IMR-90 (cell line): Measurements from ENCODE around the gene ZNF280A. TPM values are rescaled to one million over a fixed set of nuclear protein-coding genes. Genes with fewer than 3 reads are reported as not detected.

Experiments used
- ATAC-seq: fragments of 200-7000 bp; cut with Tn5 transposase; 2 replicates; pipeline ENCODE4 v1.9.1; 2020; ENCODE audit warnings: low read depth, mild to moderate bottlenecking, moderate library complexity
- BruUV-seq: library from RNA; stranded (reverse); fragments of 400-500 nt; replicated peaks from 2 replicates; lab custom pipeline; 2021; lab: Mats Ljungman, UMichigan
- CTCF ChIA-PET: fragments of 300-600 bp; formaldehyde crosslinking; extraction: SDS; loops from one replicate; lab custom pipeline; 2021; ENCODE audit warnings: antibody characterized with exemption; lab: Yijun Ruan, JAX
- POLR2A ChIA-PET: fragments of 300-600 bp; sonication (Branson Sonifier 250); formaldehyde crosslinking; loops from one replicate; lab custom pipeline; 2022; ENCODE audit warnings: antibody characterized with exemption; ENCODE audit not compliant: unreplicated experiment; lab: Charles Lee
- DNase-seq: peaks from one replicate; pipeline ENCODE4 v3.0.0; 2013
- H2AFZ ChIP-seq: replicated peaks from 2 replicates; pipeline ENCODE3; 2013; ENCODE audit warnings: low read length, mild to moderate bottlenecking; ENCODE audit not compliant: poor library complexity
- H2AK5ac ChIP-seq: 2 replicates; pipeline ENCODE4 v1.6.1; 2013; ENCODE audit warnings: low read depth, low read length, inconsistent platforms
- H2AK9ac ChIP-seq: replicated peaks from 2 replicates; pipeline ENCODE3; 2013; ENCODE audit warnings: mild to moderate bottlenecking, low read depth, low read length, moderate library complexity; ENCODE audit not compliant: poor library complexity
- H2BK120ac ChIP-seq: 2 replicates; pipeline ENCODE4 v1.6.1; 2013; ENCODE audit warnings: low read depth, low read length, inconsistent platforms
- H2BK15ac ChIP-seq: 3 replicates; pipeline ENCODE4 v1.6.1; 2013; ENCODE audit warnings: low read depth, low read length, inconsistent platforms
- H2BK20ac ChIP-seq: 2 replicates; pipeline ENCODE4 v1.6.1; 2013; ENCODE audit warnings: low read depth, mild to moderate bottlenecking, inconsistent platforms, low read length, moderate library complexity
- H2BK5ac ChIP-seq: 2 replicates; pipeline ENCODE4 v1.6.1; 2013; ENCODE audit warnings: mild to moderate bottlenecking, low read depth, low read length, inconsistent platforms; ENCODE audit not compliant: poor library complexity, severe bottlenecking
- H3K14ac ChIP-seq: replicated peaks from 2 replicates; pipeline ENCODE4 v1.6.1; 2013; ENCODE audit warnings: low read depth, low read length, inconsistent platforms
- H3K18ac ChIP-seq: 2 replicates; pipeline ENCODE4 v1.6.1; 2013; ENCODE audit warnings: low read depth, low read length, control low read depth
- H3K23ac ChIP-seq: 2 replicates; pipeline ENCODE4 v1.6.1; 2013; ENCODE audit warnings: low read depth, low read length, inconsistent platforms
- H3K27ac ChIP-seq: 2 replicates; pipeline ENCODE4 v1.5.1; 2013; ENCODE audit warnings: mild to moderate bottlenecking, control low read depth, low read length; ENCODE audit not compliant: insufficient read depth
- H3K27me3 ChIP-seq: 2 replicates; pipeline ENCODE4 v1.6.1; 2013; ENCODE audit warnings: low read length; ENCODE audit not compliant: control insufficient read depth, insufficient read depth
- H3K36me3 ChIP-seq: 2 replicates; pipeline ENCODE4 v1.6.1; 2013; ENCODE audit warnings: low read length, mixed read lengths; ENCODE audit not compliant: control insufficient read depth, insufficient read depth
- H3K4ac ChIP-seq: 2 replicates; pipeline ENCODE4 v1.6.1; 2013; ENCODE audit warnings: low read depth, low read length, inconsistent platforms
- H3K4me1 ChIP-seq: 2 replicates; pipeline ENCODE4 v1.6.1; 2013; ENCODE audit warnings: low read length, mixed read lengths; ENCODE audit not compliant: control insufficient read depth, insufficient read depth
- H3K4me2 ChIP-seq: 2 replicates; pipeline ENCODE4 v1.6.1; 2013; ENCODE audit warnings: low read depth, mild to moderate bottlenecking, control low read depth, low read length, moderate library complexity
- H3K4me3 ChIP-seq: 2 replicates; pipeline ENCODE4 v1.5.1; 2013; ENCODE audit warnings: low read depth, mild to moderate bottlenecking, control low read depth, low read length, moderate library complexity; ENCODE audit not compliant: insufficient read depth
- H3K56ac ChIP-seq: 2 replicates; pipeline ENCODE4 v1.6.1; 2013; ENCODE audit warnings: low read length, inconsistent platforms; ENCODE audit not compliant: insufficient read depth; ENCODE audit errors: extremely low read depth
- H3K79me1 ChIP-seq, 2 experiments: 2 replicates each; pipeline ENCODE4 v1.6.1; 2013; ENCODE audit warnings: low read length in 2 of 2, inconsistent platforms in 1 of 2, low read depth in 1 of 2
- H3K9ac ChIP-seq: 2 replicates; pipeline ENCODE4 v1.6.1; 2013; ENCODE audit warnings: low read depth, low read length, control low read depth
- H3K9me1 ChIP-seq: 2 replicates; pipeline ENCODE4 v1.6.1; 2013; ENCODE audit warnings: low read length, inconsistent platforms; ENCODE audit not compliant: insufficient read depth
- H3K9me3 ChIP-seq: 2 replicates; pipeline ENCODE4 v1.6.1; 2013; ENCODE audit warnings: low read length; ENCODE audit not compliant: control insufficient read depth, insufficient read depth
- H4K20me1 ChIP-seq: 2 replicates; pipeline ENCODE4 v1.6.1; 2013; ENCODE audit warnings: low read length, inconsistent platforms; ENCODE audit not compliant: insufficient read depth
- H4K5ac ChIP-seq: 2 replicates; pipeline ENCODE4 v1.6.1; 2013; ENCODE audit warnings: mild to moderate bottlenecking, low read depth, low read length, control low read depth
- H4K8ac ChIP-seq, 2 experiments: 2 replicates each; pipeline ENCODE4 v1.6.1; 2013; ENCODE audit warnings: low read depth in 2 of 2, low read length in 2 of 2, control low read depth in 1 of 2, inconsistent platforms in 1 of 2
- H4K91ac ChIP-seq: 2 replicates; pipeline ENCODE4 v1.6.1; 2013; ENCODE audit warnings: low read depth, low read length, inconsistent platforms; ENCODE audit not compliant: insufficient read depth
- POLR2A ChIP-seq: IDR thresholded peaks from 2 replicates; pipeline ENCODE4 v1.6.1; 2012; ENCODE audit warnings: mild to moderate bottlenecking, low read depth, low read length
- WGBS, 2 experiments: methylation state at CpG; one replicate each; pipeline versions ENCODE4 v1.1.5 to v1.1.7; 2013; ENCODE audit warnings: missing lambda C conversion rate in 2 of 2; ENCODE audit not compliant: insufficient read length in 1 of 2; ENCODE audit errors: extremely low coverage in 2 of 2; 5-methylcytosine and 5-hydroxymethylcytosine counted together
- dilution Hi-C: fragments of 300-500 bp; cut with HindIII; formaldehyde crosslinking; loops from one replicate; pipeline ENCODE4 v1.14.3; 2018; ENCODE audit warnings: low sequenced_read_pairs; ENCODE audit not compliant: unreplicated experiment
- in situ Hi-C: fragments of 300-500 bp; cut with MboI; formaldehyde crosslinking; loops from 3 replicates; pipeline ENCODE4 v1.14.3; 2019; ENCODE audit warnings: low sequenced_read_pairs, inconsistent platforms, mixed read lengths
- intact Hi-C: fragments of 100-400 bp; cut with micrococcal nuclease; formaldehyde crosslinking; loops from 2 replicates; pipeline ENCODE4 v1.10.0; 2022
- polyA plus RNA-seq, 3 experiments: library from polyadenylated mRNA; depleted of rRNA; stranded (reverse); fragments of >200 nt; gene quantifications; 2 replicates each; pipeline ENCODE4 v1.2.3, GENCODE V29; 2012; ENCODE audit warnings: low replicate concordance in 1 of 3
- total RNA-seq: library from RNA; depleted of rRNA; stranded (reverse); fragments of >200 nt; gene quantifications from 2 replicates; pipeline ENCODE4 v1.2.3, GENCODE V29; 2012

The ZNF280A gene
- total and polyA plus RNA-seq, 2 of the 4 experiments (the other 2 are of a cell fraction), result not detected

- in situ Hi-C loops, result loop anchor here (10.0 kb wide), 2 partner anchors 110 to 480 kb away; no protein-coding TSS in a partner anchor
Measured at GRCh38 chr22:22465094-22465602, 54.9 kb downstream of the ZNF280A start.

More at GRCh38 chr22:22465094-22465602, 54.9 kb downstream of the ZNF280A start:
- Histone ChIP-seq H3K56ac (no peak overlapping the region), H2BK120ac (no peak overlapping the region), H3K27me3 (peaks cover 1% of the 10 kb centered on the region; the same call in 1 of the 2 replicates), H2BK20ac (no peak overlapping the region), H3K4me3 (no peak overlapping the region), H2BK15ac (no peak overlapping the region), H3K23ac (no peak overlapping the region), H2AK5ac (no peak overlapping the region), H4K20me1 (no peaks in the 10 kb centered on the region), H3K9me3 (no peaks in the 10 kb centered on the region), H3K79me1 (no peaks in the 10 kb centered on the region), H4K8ac (no peak overlapping the region), H3K4me2 (no peak overlapping the region), H3K27ac (no peak overlapping the region), H2BK5ac (no peak overlapping the region), H3K4ac (no peak overlapping the region), H3K9ac (no peak overlapping the region), H2AFZ (no peak overlapping the region), H3K9me1 (no peaks in the 10 kb centered on the region), H4K91ac (no peak overlapping the region), H3K36me3 (no peaks in the 10 kb centered on the region), H3K4me1 (no peaks in the 10 kb centered on the region), H3K14ac (no peak overlapping the region), H3K18ac (no peak overlapping the region), H2AK9ac (no peak overlapping the region), H4K5ac (no peak overlapping the region)
- TF ChIP-seq POLR2A, result no peak
- intact Hi-C loops (loop anchor here (10.0 kb wide), 1 partner anchor 670 kb away; no protein-coding TSS in a partner anchor), dilution Hi-C loops (no loop called here)
- POLR2A ChIA-PET, result no interaction called here
- CTCF ChIA-PET, result no interaction called here
- ATAC-seq (no peak), DNase-seq (no peak)
- WGBS, 2 experiments, result no CpG with 5 or more reads among the region's 7 CpGs
- BruUV-seq, result no TSS peak
